Keratinocyte (primary cell): ENCODE data around the gene CNIH4. TPM values are rescaled to one million over a fixed set of nuclear protein-coding genes. Genes with fewer than 3 reads are reported as not detected.

ENCODE experiments used
- DNase-seq: peaks from one replicate; pipeline ENCODE4 v3.0.0-alpha.2; 2011; ENCODE audit warnings: low read depth, missing footprints, low spot score
- FAIRE-seq: peaks from 2 replicates; lab custom pipeline; 2011; peaks lifted over from hg19 to GRCh38; lab: Jason Lieb, UNC
- H2AFZ ChIP-seq: 2 replicates; pipeline ENCODE4 v1.6.0; 2012; ENCODE audit warnings: low read length, control low read depth, inconsistent platforms; ENCODE audit not compliant: control insufficient read depth
- H3K27ac ChIP-seq: 2 replicates; pipeline ENCODE4 v1.5.1; 2011; ENCODE audit warnings: low read length; ENCODE audit not compliant: control insufficient read depth, insufficient read depth
- H3K27me3 ChIP-seq: 3 replicates; pipeline ENCODE4 v1.6.0; 2011; ENCODE audit warnings: low read length; ENCODE audit not compliant: control insufficient read depth, insufficient read depth; ENCODE audit errors: extremely low read depth
- H3K36me3 ChIP-seq, 2 experiments: 2 replicates in 1 of 2; 3 replicates in 1 of 2; pipeline ENCODE4 v1.5.1; 2011; ENCODE audit warnings: low read length in 2 of 2, mild to moderate bottlenecking in 1 of 2; ENCODE audit not compliant: control insufficient read depth in 2 of 2, insufficient read depth in 2 of 2; ENCODE audit errors: extremely low read depth in 1 of 2
- H3K4me1 ChIP-seq: 3 replicates; pipeline ENCODE4 v1.5.1; 2011; ENCODE audit warnings: low read length; ENCODE audit not compliant: control insufficient read depth, insufficient read depth; ENCODE audit errors: extremely low read depth
- H3K4me2 ChIP-seq: 3 replicates; pipeline ENCODE4 v1.6.0; 2011; ENCODE audit warnings: low read depth, low read length; ENCODE audit not compliant: control insufficient read depth, insufficient read depth; ENCODE audit errors: extremely low read depth
- H3K4me3 ChIP-seq, 3 experiments: fragments of 200-600 bp in 1 of 3; sonication (generic) in 1 of 3; 2 replicates in 2 of 3; 3 replicates in 1 of 3; pipeline ENCODE4 v1.5.1; 2011 to 2016; ENCODE audit warnings: low read length in 3 of 3, mild to moderate bottlenecking in 3 of 3, control low read depth in 2 of 3, inconsistent platforms in 1 of 3, low read depth in 1 of 3, mixed read lengths in 1 of 3, mixed run types in 1 of 3, moderate library complexity in 1 of 3; ENCODE audit not compliant: control insufficient read depth in 2 of 3, insufficient read depth in 2 of 3; ENCODE audit errors: extremely low read depth in 1 of 3
- H3K79me2 ChIP-seq: 2 replicates; pipeline ENCODE4 v1.6.0; 2012; ENCODE audit warnings: low read length; ENCODE audit not compliant: control insufficient read depth, insufficient read depth
- H3K9ac ChIP-seq: 3 replicates; pipeline ENCODE4 v1.6.0; 2011; ENCODE audit warnings: low read length; ENCODE audit not compliant: control insufficient read depth, insufficient read depth; ENCODE audit errors: extremely low read depth
- H3K9me1 ChIP-seq: 3 replicates; pipeline ENCODE4 v1.6.0; 2011; ENCODE audit warnings: low read length; ENCODE audit not compliant: control insufficient read depth, insufficient read depth; ENCODE audit errors: extremely low read depth
- H3K9me3 ChIP-seq: 2 replicates; pipeline ENCODE4 v1.5.1; 2012; ENCODE audit warnings: low read depth, low read length; ENCODE audit not compliant: control insufficient read depth
- H4K20me1 ChIP-seq: 3 replicates; pipeline ENCODE4 v1.6.0; 2011; ENCODE audit warnings: low read length; ENCODE audit not compliant: control insufficient read depth, insufficient read depth; ENCODE audit errors: extremely low read depth
- EZH2 ChIP-seq: IDR thresholded peaks from one replicate; pipeline ENCODE4 v1.6.1; 2012; ENCODE audit warnings: inconsistent platforms, mild to moderate bottlenecking, low read length, moderate library complexity
- dilution Hi-C: fragments of 300-500 bp; cut with MboI; formaldehyde crosslinking; loops from one replicate; pipeline ENCODE4 v1.7.0; 2020; ENCODE audit warnings: low sequenced_read_pairs; ENCODE audit not compliant: extremely low pct_ligation_motif_present
- polyA plus RNA-seq, 5 experiments: library from polyadenylated mRNA; depleted of rRNA in 3 of 5; stranded (reverse) in 3 of 5; stranded (forward) in 1 of 5; unstranded in 1 of 5; fragments of >200 nt; gene quantifications; 1 replicate in 1 of 5; 2 replicates in 3 of 5; 3 replicates in 1 of 5; pipeline versions ENCODE4 v1.2.1 to v1.2.3, GENCODE V29; 2011 to 2012; ENCODE audit warnings: missing spikeins in 2 of 5, low read depth in 1 of 5, low replicate concordance in 1 of 5
- TF ChIP-seq, protein P1 (sequence below), 3 experiments: IDR thresholded peaks in 1 of 3; conservative IDR thresholded peaks in 1 of 3; optimal IDR thresholded peaks in 1 of 3; 2 replicates in 2 of 3; 3 replicates in 1 of 3; pipeline versions ENCODE3 to v1.5.1; 2011; ENCODE audit warnings: low read length in 3 of 3, mild to moderate bottlenecking in 3 of 3, moderate library complexity in 2 of 3, control low read depth in 1 of 3, inconsistent platforms in 1 of 3; ENCODE audit not compliant: insufficient read depth in 2 of 3; ENCODE audit errors: extremely low read depth in 1 of 3

Gene CNIH4
- polyA plus RNA-seq, 1 donor (not counting 4 experiments of a cell fraction or from before 2014, with no cell fraction given) = 139 TPM

GRCh38 chr1:224321706-224322105 is 35.0 kb upstream of the CNIH4 start:
- no peaks in the 10 kb centered on the region for H4K20me1 ChIP-seq
- no peak for FAIRE-seq
- TF ChIP-seq, protein P1, sequence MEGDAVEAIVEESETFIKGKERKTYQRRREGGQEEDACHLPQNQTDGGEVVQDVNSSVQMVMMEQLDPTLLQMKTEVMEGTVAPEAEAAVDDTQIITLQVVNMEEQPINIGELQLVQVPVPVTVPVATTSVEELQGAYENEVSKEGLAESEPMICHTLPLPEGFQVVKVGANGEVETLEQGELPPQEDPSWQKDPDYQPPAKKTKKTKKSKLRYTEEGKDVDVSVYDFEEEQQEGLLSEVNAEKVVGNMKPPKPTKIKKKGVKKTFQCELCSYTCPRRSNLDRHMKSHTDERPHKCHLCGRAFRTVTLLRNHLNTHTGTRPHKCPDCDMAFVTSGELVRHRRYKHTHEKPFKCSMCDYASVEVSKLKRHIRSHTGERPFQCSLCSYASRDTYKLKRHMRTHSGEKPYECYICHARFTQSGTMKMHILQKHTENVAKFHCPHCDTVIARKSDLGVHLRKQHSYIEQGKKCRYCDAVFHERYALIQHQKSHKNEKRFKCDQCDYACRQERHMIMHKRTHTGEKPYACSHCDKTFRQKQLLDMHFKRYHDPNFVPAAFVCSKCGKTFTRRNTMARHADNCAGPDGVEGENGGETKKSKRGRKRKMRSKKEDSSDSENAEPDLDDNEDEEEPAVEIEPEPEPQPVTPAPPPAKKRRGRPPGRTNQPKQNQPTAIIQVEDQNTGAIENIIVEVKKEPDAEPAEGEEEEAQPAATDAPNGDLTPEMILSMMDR (optimal IDR thresholded peaks at IDR 0.05 in 1 of 3, IDR thresholded peaks at IDR 0.05 in 1 of 3, conservative IDR thresholded peaks at IDR 0.05 in 1 of 3; ENCODE audit: extremely low read depth in 1 of 3, insufficient read depth in 2 of 3, low read length in 3 of 3) = no peak
- no peak for TF ChIP-seq EZH2
- H3K9me1 ChIP-seq = no peaks in the 10 kb centered on the region
- peaks cover 0 to 1% of the 10 kb centered on the region in 2 experiments for H3K36me3 ChIP-seq
- H3K9ac ChIP-seq = no peak overlapping the region
- no peak for DNase-seq
- H2AFZ ChIP-seq = no peak overlapping the region
- H3K79me2 ChIP-seq = peaks cover 39% of the 10 kb centered on the region
- H3K27me3 ChIP-seq = no peaks in the 10 kb centered on the region
- H3K4me3 ChIP-seq = no peak overlapping the region
- no peak overlapping the region for H3K4me2 ChIP-seq
- no peak overlapping the region for H3K27ac ChIP-seq
- no peaks in the 10 kb centered on the region for H3K4me1 ChIP-seq
- dilution Hi-C loops = no loop called here
- no peaks in the 10 kb centered on the region for H3K9me3 ChIP-seq

- Histone ChIP-seq H3K36me3 (no peaks in the 10 kb centered on the region), H3K4me3 (no peak overlapping the region), H3K9ac (no peak overlapping the region), H3K27ac (no peak overlapping the region), H3K27me3 (no peaks in the 10 kb centered on the region), H3K4me1 (peaks cover 5% of the 10 kb centered on the region), H3K79me2 (peaks cover 64% of the 10 kb centered on the region), H2AFZ (no peak overlapping the region), H3K4me2 (no peak overlapping the region), H3K9me1 (no peaks in the 10 kb centered on the region), H4K20me1 (no peaks in the 10 kb centered on the region), H3K9me3 (no peaks in the 10 kb centered on the region)
- no peak for DNase-seq
- dilution Hi-C loops = no loop called here
- TF ChIP-seq, protein P1 (optimal IDR thresholded peaks at IDR 0.05 in 1 of 3, IDR thresholded peaks at IDR 0.05 in 1 of 3, conservative IDR thresholded peaks at IDR 0.05 in 1 of 3; ENCODE audit: extremely low read depth in 1 of 3, insufficient read depth in 2 of 3, low read length in 3 of 3) = no peak
- no peak for TF ChIP-seq EZH2
- FAIRE-seq = no peak
Observed at GRCh38 chr1:224325959-224326358, 30.7 kb upstream of the CNIH4 start.
